Measurements from ENCODE around the gene SERGEF. TPM values are rescaled to one million over a fixed set of nuclear protein-coding genes. Genes with fewer than 3 reads are reported as not detected.

Gene SERGEF
- total and polyA plus RNA-seq, 10 of the 15 experiments (the other 5 are each of a cell fraction or from before 2014, with no cell fraction given), result 14.6 to 27.8 (median 22.4) TPM

DNA sequence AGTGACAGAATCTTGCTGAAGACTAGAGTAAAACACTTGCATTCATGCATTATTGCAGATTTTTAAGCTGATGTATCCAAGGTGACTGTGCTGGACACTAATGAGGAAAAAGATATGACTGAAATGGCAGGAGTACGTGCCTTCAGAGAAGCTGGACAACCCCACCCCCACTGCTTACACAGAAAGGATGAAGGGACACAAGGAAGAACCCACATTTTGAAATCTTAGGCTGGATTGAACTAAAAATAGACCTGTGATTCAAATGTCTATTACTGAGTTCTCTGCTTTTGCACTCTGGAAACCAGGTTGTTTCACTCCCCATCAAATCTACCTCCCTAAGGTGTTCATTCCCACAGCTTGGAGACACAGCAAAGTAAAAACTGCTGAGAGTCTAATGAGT is 161.2 kb downstream of the SERGEF start (continued):
- TF ChIP-seq, protein P1, sequence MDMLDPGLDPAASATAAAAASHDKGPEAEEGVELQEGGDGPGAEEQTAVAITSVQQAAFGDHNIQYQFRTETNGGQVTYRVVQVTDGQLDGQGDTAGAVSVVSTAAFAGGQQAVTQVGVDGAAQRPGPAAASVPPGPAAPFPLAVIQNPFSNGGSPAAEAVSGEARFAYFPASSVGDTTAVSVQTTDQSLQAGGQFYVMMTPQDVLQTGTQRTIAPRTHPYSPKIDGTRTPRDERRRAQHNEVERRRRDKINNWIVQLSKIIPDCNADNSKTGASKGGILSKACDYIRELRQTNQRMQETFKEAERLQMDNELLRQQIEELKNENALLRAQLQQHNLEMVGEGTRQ (IDR thresholded peaks at IDR 0.05; ENCODE audit: borderline replicate concordance, low read depth, low read length), result no peak
- no peak for TF ChIP-seq KDM1A (IDR thresholded peaks at IDR 0.05; ENCODE audit: borderline replicate concordance)

DNA sequence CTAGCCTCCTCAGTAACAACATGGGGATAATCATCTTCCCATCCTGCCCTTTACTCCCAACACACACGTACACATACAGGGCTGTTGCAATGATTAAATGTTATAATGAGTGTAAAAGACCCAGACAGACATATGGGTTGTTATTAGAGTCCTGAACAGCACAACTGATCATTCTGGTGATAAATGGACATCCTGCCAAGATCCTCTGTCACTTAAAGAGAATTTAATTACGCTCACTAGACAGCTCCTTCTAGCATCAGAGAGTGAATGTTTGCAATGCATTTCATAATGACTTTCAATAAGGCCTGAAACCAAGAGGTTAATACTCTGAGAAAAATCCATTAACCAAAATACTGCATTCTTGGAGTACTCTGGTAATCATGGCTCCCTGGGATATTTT is 162.5 kb downstream of the SERGEF start:
- Histone ChIP-seq H3K9me3 (replicated peaks; ENCODE audit: control insufficient read depth, insufficient read depth, low read length) (no peaks in the 10 kb centered on the region), H3K4me2 (ENCODE audit: control insufficient read depth, insufficient read depth) (no peak overlapping the region), H3K9ac (ENCODE audit: control insufficient read depth, insufficient read depth, low read length) (no peak overlapping the region), H3K4me1 (ENCODE audit: control insufficient read depth, insufficient read depth, low read length) (peaks cover 4% of the 10 kb centered on the region; the same call in 1 of the 2 replicates), H2AFZ (ENCODE audit: control insufficient read depth, low read depth, low read length) (no peak overlapping the region), H3K79me2 (ENCODE audit: control insufficient read depth, insufficient read depth, low read length) (no peaks in the 10 kb centered on the region), H3K27me3 (replicated peaks in 1 of 2; ENCODE audit: control insufficient read depth in 2 of 2, insufficient read depth in 2 of 2, low read length in 1 of 2) (no peaks in the 10 kb centered on the region), H3K27ac (ENCODE audit: control insufficient read depth, insufficient read depth) (no peak overlapping the region), H3K4me3 (no peak overlapping the region), H4K20me1 (ENCODE audit: control insufficient read depth, insufficient read depth) (no peaks in the 10 kb centered on the region), H3K36me3 (ENCODE audit: control insufficient read depth in 2 of 2, insufficient read depth in 2 of 2, low read length in 1 of 2) (no peaks in the 10 kb centered on the region)
- no peak for ATAC-seq
- intact Hi-C loops (cut with micrococcal nuclease; ENCODE audit: unreplicated experiment) (no loop called here), in situ Hi-C loops (cut with MboI) (no loop called here)
- CTCF ChIA-PET, result interaction anchor here (4.6 kb wide), 1 partner anchor 14 kb away, joined by 31 read pairs; no protein-coding TSS in a partner anchor
- no peak for FAIRE-seq
- BruUV-seq (replicated peaks), result no TSS peak
- SMC1A ChIA-PET (ENCODE audit: uncharacterized antibody, unreplicated experiment), result no interaction called here
- TF ChIP-seq CBX5 (IDR thresholded peaks at IDR 0.05; ENCODE audit: low read depth) (no peak), RAD21 (IDR thresholded peaks at IDR 0.05; ENCODE audit: insufficient read depth, low read depth, low read length) (no peak), ZNF274 (IDR thresholded peaks at IDR 0.05; ENCODE audit: insufficient read depth, insufficient read length) (no peak), MEF2B (IDR thresholded peaks at IDR 0.05; ENCODE audit: partially characterized antibody, poor library complexity, severe bottlenecking) (no peak), POLR2A (IDR thresholded peaks at IDR 0.05; ENCODE audit: low read depth, low read length) (no peak), ZZZ3 (IDR thresholded peaks at IDR 0.05; ENCODE audit: control insufficient read depth, insufficient read length, low read depth) (no peak), TAF1 (IDR thresholded peaks at IDR 0.05; ENCODE audit: borderline replicate concordance, low read depth, low read length) (no peak), ZBED1 (IDR thresholded peaks at IDR 0.05; ENCODE audit: borderline replicate concordance) (no peak), SMAD5 (IDR thresholded peaks at IDR 0.05; ENCODE audit: low read depth) (no peak)
- TF ChIP-seq, protein P2, sequence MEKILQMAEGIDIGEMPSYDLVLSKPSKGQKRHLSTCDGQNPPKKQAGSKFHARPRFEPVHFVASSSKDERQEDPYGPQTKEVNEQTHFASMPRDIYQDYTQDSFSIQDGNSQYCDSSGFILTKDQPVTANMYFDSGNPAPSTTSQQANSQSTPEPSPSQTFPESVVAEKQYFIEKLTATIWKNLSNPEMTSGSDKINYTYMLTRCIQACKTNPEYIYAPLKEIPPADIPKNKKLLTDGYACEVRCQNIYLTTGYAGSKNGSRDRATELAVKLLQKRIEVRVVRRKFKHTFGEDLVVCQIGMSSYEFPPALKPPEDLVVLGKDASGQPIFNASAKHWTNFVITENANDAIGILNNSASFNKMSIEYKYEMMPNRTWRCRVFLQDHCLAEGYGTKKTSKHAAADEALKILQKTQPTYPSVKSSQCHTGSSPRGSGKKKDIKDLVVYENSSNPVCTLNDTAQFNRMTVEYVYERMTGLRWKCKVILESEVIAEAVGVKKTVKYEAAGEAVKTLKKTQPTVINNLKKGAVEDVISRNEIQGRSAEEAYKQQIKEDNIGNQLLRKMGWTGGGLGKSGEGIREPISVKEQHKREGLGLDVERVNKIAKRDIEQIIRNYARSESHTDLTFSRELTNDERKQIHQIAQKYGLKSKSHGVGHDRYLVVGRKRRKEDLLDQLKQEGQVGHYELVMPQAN (conservative IDR thresholded peaks at IDR 0.05), result no peak
- TF ChIP-seq, protein P3, sequence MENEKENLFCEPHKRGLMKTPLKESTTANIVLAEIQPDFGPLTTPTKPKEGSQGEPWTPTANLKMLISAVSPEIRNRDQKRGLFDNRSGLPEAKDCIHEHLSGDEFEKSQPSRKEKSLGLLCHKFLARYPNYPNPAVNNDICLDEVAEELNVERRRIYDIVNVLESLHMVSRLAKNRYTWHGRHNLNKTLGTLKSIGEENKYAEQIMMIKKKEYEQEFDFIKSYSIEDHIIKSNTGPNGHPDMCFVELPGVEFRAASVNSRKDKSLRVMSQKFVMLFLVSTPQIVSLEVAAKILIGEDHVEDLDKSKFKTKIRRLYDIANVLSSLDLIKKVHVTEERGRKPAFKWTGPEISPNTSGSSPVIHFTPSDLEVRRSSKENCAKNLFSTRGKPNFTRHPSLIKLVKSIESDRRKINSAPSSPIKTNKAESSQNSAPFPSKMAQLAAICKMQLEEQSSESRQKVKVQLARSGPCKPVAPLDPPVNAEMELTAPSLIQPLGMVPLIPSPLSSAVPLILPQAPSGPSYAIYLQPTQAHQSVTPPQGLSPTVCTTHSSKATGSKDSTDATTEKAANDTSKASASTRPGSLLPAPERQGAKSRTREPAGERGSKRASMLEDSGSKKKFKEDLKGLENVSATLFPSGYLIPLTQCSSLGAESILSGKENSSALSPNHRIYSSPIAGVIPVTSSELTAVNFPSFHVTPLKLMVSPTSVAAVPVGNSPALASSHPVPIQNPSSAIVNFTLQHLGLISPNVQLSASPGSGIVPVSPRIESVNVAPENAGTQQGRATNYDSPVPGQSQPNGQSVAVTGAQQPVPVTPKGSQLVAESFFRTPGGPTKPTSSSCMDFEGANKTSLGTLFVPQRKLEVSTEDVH (IDR thresholded peaks at IDR 0.05; ENCODE audit: low read depth, partially characterized antibody), result no peak
- RAD21 ChIA-PET (ENCODE audit: unreplicated experiment), result no interaction called here
- POLR2A ChIA-PET, result no interaction called here
- DNase-seq (ENCODE audit: low read depth, low spot score), result no peak
- WGBS (ENCODE audit: insufficient coverage, insufficient replicate concordance, low lambda C conversion rate, missing lambda C conversion rate), result 97% methylated on average over 2 of the region's 2 CpGs
